ENCODE data around the gene NCKIPSD.
"Not testable (repeated sequence)": the region's sequence is repeated elsewhere in the genome, so short reads cannot be mapped to it uniquely, and the experiment has no call there.

- not testable (repeated sequence) for TF ChIP-seq POLR2A (IDR thresholded peaks at IDR 0.05)
- TF ChIP-seq, protein P1, sequence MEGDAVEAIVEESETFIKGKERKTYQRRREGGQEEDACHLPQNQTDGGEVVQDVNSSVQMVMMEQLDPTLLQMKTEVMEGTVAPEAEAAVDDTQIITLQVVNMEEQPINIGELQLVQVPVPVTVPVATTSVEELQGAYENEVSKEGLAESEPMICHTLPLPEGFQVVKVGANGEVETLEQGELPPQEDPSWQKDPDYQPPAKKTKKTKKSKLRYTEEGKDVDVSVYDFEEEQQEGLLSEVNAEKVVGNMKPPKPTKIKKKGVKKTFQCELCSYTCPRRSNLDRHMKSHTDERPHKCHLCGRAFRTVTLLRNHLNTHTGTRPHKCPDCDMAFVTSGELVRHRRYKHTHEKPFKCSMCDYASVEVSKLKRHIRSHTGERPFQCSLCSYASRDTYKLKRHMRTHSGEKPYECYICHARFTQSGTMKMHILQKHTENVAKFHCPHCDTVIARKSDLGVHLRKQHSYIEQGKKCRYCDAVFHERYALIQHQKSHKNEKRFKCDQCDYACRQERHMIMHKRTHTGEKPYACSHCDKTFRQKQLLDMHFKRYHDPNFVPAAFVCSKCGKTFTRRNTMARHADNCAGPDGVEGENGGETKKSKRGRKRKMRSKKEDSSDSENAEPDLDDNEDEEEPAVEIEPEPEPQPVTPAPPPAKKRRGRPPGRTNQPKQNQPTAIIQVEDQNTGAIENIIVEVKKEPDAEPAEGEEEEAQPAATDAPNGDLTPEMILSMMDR (IDR thresholded peaks at IDR 0.05): not testable (repeated sequence)
These were observed 49.5 kb upstream of the NCKIPSD start for GRCh38 chr3:48735075-48735767.

Data from suprapubic skin (tissue), 3 donors.